ENCODE data around the gene UGT1A10. TPM values are rescaled to one million over a fixed set of nuclear protein-coding genes. Genes with fewer than 3 reads are reported as not detected.

Gene UGT1A10
- total and polyA plus RNA-seq, 3 experiments from 2014 or later: not detected

GRCh38 chr2:233764264-233764663 lies 128.0 kb downstream of the UGT1A10 start:
- H3K36me3 Mint-ChIP-seq: no peaks in the 10 kb centered on the region

DNA sequence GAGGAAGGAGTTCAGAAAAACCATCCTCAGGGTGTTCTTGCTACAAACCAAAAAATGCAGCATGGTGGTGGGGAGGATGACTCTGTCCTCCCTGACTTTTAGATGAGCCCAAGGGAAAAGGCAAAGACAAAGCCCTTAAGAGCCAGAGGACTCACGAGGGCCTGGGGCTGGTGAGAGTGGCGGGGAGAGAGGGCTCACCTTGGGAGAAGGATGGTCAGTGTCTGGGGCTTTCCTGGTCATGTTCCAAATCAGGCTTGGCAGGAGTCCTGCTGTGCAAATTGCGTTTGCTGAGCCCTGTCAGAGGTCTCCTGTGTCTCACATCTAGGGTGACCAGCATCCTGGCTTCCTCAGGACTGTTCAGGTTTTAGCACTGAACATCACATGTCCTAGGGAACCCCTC lies 128.5 kb downstream of the UGT1A10 start:
- H3K27me3 Mint-ChIP-seq: peaks cover 10 to 45% of the 10 kb centered on the region in 2 donors
- no peaks in the 10 kb centered on the region for H3K36me3 Mint-ChIP-seq
- H3K27me3 ChIP-seq (ENCODE audit: insufficient read depth, low read length, poor library complexity, severe bottlenecking): no peaks in the 10 kb centered on the region
- H3K4me1 Mint-ChIP-seq: no peaks in the 10 kb centered on the region
- ChIA-PET CTCF (no interaction called here), POLR2A (no interaction called here)
- DNase-seq: no peak
- no peak overlapping the region for H3K27ac Mint-ChIP-seq
- no peak overlapping the region for H3K4me3 ChIP-seq (ENCODE audit: low read length)
- H3K9me3 ChIP-seq (ENCODE audit: low read length): no peaks in the 10 kb centered on the region
- H3K4me3 Mint-ChIP-seq: no peak overlapping the region
- H3K4me1 ChIP-seq (ENCODE audit: insufficient read depth, low read length): no peaks in the 10 kb centered on the region
- H3K9me3 Mint-ChIP-seq: peaks cover 0 to 2% (median 0%) of the 10 kb centered on the region in 5 donors
- H3K36me3 ChIP-seq (ENCODE audit: insufficient read depth, low read length): no peaks in the 10 kb centered on the region
- H3K27ac ChIP-seq (ENCODE audit: low read depth, low read length): no peak overlapping the region

More at GRCh38 chr2:233764264-233764663, 128.0 kb downstream of the UGT1A10 start:
- Histone ChIP-seq H3K9me3 (ENCODE audit: low read length) (no peaks in the 10 kb centered on the region), H3K36me3 (ENCODE audit: insufficient read depth, low read length) (no peaks in the 10 kb centered on the region), H3K4me1 (ENCODE audit: insufficient read depth, low read length) (no peaks in the 10 kb centered on the region), H3K4me3 (ENCODE audit: low read length) (no peak overlapping the region), H3K27me3 (ENCODE audit: insufficient read depth, low read length, poor library complexity, severe bottlenecking) (no peaks in the 10 kb centered on the region), H3K27ac (ENCODE audit: low read depth, low read length) (no peak overlapping the region)
- Mint-ChIP-seq H3K27ac (no peak overlapping the region), H3K27me3 (peaks cover 10 to 43% of the 10 kb centered on the region in 2 donors), H3K4me1 (no peaks in the 10 kb centered on the region), H3K9me3 (peaks cover 0 to 2% (median 0%) of the 10 kb centered on the region in 5 donors), H3K4me3 (no peak overlapping the region)
- ChIA-PET POLR2A (no interaction called here), CTCF (no interaction called here)
- DNase-seq: no peak

DNA sequence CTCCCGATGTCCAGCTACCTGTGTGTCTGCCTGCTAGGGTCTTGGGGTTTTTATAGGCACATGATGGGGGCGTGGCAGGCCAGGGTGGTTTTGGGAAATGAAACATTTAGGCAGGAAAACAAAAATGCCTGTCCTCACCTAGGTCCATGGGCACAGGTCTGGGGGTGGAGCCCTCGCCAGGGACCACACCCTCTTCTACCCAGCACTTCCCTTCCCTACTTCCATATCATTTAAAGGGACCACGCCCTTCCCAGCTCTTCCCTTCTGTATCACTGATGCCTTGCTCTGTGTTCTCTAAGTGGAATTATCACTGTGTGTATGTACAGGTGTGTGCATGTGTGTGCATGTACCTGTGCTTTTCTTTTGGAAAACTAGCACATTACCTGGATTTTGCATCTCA lies 130.2 kb downstream of the UGT1A10 start:
- CTCF ChIA-PET: no interaction called here
- no peak for DNase-seq
- no peak overlapping the region for H3K27ac ChIP-seq (ENCODE audit: low read depth, low read length)

DNA sequence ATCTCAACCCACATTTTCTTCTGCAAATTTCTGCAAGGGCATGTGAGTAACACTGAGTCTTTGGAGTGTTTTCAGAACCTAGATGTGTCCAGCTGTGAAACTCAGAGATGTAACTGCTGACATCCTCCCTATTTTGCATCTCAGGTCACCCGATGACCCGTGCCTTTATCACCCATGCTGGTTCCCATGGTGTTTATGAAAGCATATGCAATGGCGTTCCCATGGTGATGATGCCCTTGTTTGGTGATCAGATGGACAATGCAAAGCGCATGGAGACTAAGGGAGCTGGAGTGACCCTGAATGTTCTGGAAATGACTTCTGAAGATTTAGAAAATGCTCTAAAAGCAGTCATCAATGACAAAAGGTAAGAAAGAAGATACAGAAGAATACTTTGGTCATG lies 131.8 kb downstream of the UGT1A10 start:
- no peak overlapping the region for H3K27ac Mint-ChIP-seq
- H3K4me3 ChIP-seq (ENCODE audit: low read length): no peak overlapping the region
- no peak overlapping the region for H3K4me3 Mint-ChIP-seq
- no peaks in the 10 kb centered on the region for H3K36me3 Mint-ChIP-seq
- DNase-seq: no peak
- H3K9me3 ChIP-seq (ENCODE audit: low read length): no peaks in the 10 kb centered on the region
- H3K9me3 Mint-ChIP-seq: peaks cover 0 to 2% (median 0%) of the 10 kb centered on the region in 5 donors
- no peaks in the 10 kb centered on the region for H3K4me1 ChIP-seq (ENCODE audit: insufficient read depth, low read length)
- H3K4me1 Mint-ChIP-seq: no peaks in the 10 kb centered on the region
- ChIA-PET POLR2A (no interaction called here), CTCF (no interaction called here)
- no peaks in the 10 kb centered on the region for H3K36me3 ChIP-seq (ENCODE audit: insufficient read depth, low read length)
- H3K27me3 Mint-ChIP-seq: peaks cover 12 to 48% of the 10 kb centered on the region in 2 donors
- no peaks in the 10 kb centered on the region for H3K27me3 ChIP-seq (ENCODE audit: insufficient read depth, low read length, poor library complexity, severe bottlenecking)
- H3K27ac ChIP-seq (ENCODE audit: low read depth, low read length): no peak overlapping the region

More for the DNA sequence above, 130.2 kb downstream of the UGT1A10 start:
- H3K9me3 Mint-ChIP-seq: peaks cover 0 to 2% (median 0%) of the 10 kb centered on the region in 5 donors
- H3K27me3 Mint-ChIP-seq: peaks cover 12 to 45% of the 10 kb centered on the region in 2 donors
- H3K27me3 ChIP-seq (ENCODE audit: insufficient read depth, low read length, poor library complexity, severe bottlenecking): no peaks in the 10 kb centered on the region
- H3K4me3 Mint-ChIP-seq: no peak overlapping the region
- H3K9me3 ChIP-seq (ENCODE audit: low read length): no peaks in the 10 kb centered on the region
- H3K4me1 Mint-ChIP-seq: no peaks in the 10 kb centered on the region
- POLR2A ChIA-PET: no interaction called here
- no peaks in the 10 kb centered on the region for H3K36me3 ChIP-seq (ENCODE audit: insufficient read depth, low read length)
- H3K4me1 ChIP-seq (ENCODE audit: insufficient read depth, low read length): no peaks in the 10 kb centered on the region
- H3K36me3 Mint-ChIP-seq: no peaks in the 10 kb centered on the region
- no peak overlapping the region for H3K4me3 ChIP-seq (ENCODE audit: low read length)
- H3K27ac Mint-ChIP-seq: no peak overlapping the region

DNA sequence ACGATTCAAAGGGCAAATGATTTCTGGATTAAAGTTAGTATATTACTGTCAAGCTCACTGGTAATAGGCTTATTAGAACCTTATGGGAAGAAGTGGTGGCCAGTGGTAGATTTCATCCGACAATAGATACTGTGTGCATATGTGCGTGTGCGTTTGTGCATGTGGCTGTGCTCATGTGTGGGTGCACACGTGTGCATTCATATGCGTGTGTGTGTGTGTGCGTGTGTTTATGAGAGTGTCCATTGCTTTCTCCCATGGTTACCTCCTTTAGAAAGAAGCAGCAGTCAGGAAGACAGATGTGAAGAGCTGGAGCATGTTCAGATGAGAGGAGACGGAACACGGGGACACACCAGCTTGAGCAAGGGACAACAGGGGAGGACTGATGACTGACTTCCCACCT lies 133.0 kb downstream of the UGT1A10 start:
- Mint-ChIP-seq H3K36me3 (no peaks in the 10 kb centered on the region), H3K9me3 (peaks cover 0 to 2% (median 0%) of the 10 kb centered on the region in 5 donors), H3K27me3 (peaks cover 10 to 37% of the 10 kb centered on the region in 2 donors), H3K4me3 (no peak overlapping the region), H3K27ac (no peak overlapping the region), H3K4me1 (no peaks in the 10 kb centered on the region)
- ChIA-PET POLR2A (no interaction called here), CTCF (no interaction called here)
- no peaks in the 10 kb centered on the region for H3K36me3 ChIP-seq (ENCODE audit: insufficient read depth, low read length)
- DNase-seq: no peak
- H3K27me3 ChIP-seq (ENCODE audit: insufficient read depth, low read length, poor library complexity, severe bottlenecking): no peaks in the 10 kb centered on the region
- H3K4me3 ChIP-seq (ENCODE audit: low read length): no peak overlapping the region
- H3K9me3 ChIP-seq (ENCODE audit: low read length): no peaks in the 10 kb centered on the region
- no peak overlapping the region for H3K27ac ChIP-seq (ENCODE audit: low read depth, low read length)
- no peaks in the 10 kb centered on the region for H3K4me1 ChIP-seq (ENCODE audit: insufficient read depth, low read length)

- no peak overlapping the region for H3K4me3 Mint-ChIP-seq
- H3K36me3 Mint-ChIP-seq: peaks cover 0 to 9% (median 0%) of the 10 kb centered on the region in 3 donors
- Histone ChIP-seq H3K27ac (ENCODE audit: low read depth, low read length) (no peak overlapping the region), H3K36me3 (ENCODE audit: insufficient read depth, low read length) (no peaks in the 10 kb centered on the region), H3K4me3 (ENCODE audit: low read length) (no peak overlapping the region), H3K4me1 (ENCODE audit: insufficient read depth, low read length) (no peaks in the 10 kb centered on the region), H3K27me3 (ENCODE audit: insufficient read depth, low read length, poor library complexity, severe bottlenecking) (no peaks in the 10 kb centered on the region), H3K9me3 (ENCODE audit: low read length) (no peaks in the 10 kb centered on the region)
- no peaks in the 10 kb centered on the region for H3K4me1 Mint-ChIP-seq
- DNase-seq: no peak
- CTCF ChIA-PET: no interaction called here
- H3K27ac Mint-ChIP-seq: no peak overlapping the region
- peaks cover 5 to 28% of the 10 kb centered on the region in 2 donors for H3K27me3 Mint-ChIP-seq
- POLR2A ChIA-PET: no interaction called here
- H3K9me3 Mint-ChIP-seq: peaks cover 0 to 8% (median 1%) of the 10 kb centered on the region in 5 donors
Measured at GRCh38 chr2:233772153-233772552, 135.9 kb downstream of the UGT1A10 start.

- CTCF ChIA-PET: no interaction called here
Measured at GRCh38 chr2:233772583-233772982, 136.3 kb downstream of the UGT1A10 start.

GRCh38 chr2:233773854-233774253 lies 137.6 kb downstream of the UGT1A10 start:
- Histone ChIP-seq H3K27ac (ENCODE audit: low read depth, low read length) (no peak overlapping the region), H3K4me1 (ENCODE audit: insufficient read depth, low read length) (no peaks in the 10 kb centered on the region), H3K4me3 (ENCODE audit: low read length) (no peak overlapping the region), H3K9me3 (ENCODE audit: low read length) (no peaks in the 10 kb centered on the region), H3K27me3 (ENCODE audit: insufficient read depth, low read length, poor library complexity, severe bottlenecking) (no peaks in the 10 kb centered on the region), H3K36me3 (ENCODE audit: insufficient read depth, low read length) (no peaks in the 10 kb centered on the region)
- Mint-ChIP-seq H3K27ac (no peak overlapping the region), H3K27me3 (peaks cover 8 to 39% of the 10 kb centered on the region in 2 donors), H3K4me3 (no peak overlapping the region), H3K4me1 (no peaks in the 10 kb centered on the region), H3K36me3 (peaks cover 0 to 13% (median 0%) of the 10 kb centered on the region in 3 donors), H3K9me3 (peaks cover 0 to 8% (median 3%) of the 10 kb centered on the region in 5 donors)
- DNase-seq: no peak
- POLR2A ChIA-PET: no interaction called here
- CTCF ChIA-PET: no interaction called here

More at GRCh38 chr2:233772583-233772982, 136.3 kb downstream of the UGT1A10 start:
- H3K27me3 Mint-ChIP-seq: peaks cover 3 to 29% of the 10 kb centered on the region in 2 donors
- H3K27ac Mint-ChIP-seq: no peak overlapping the region
- Histone ChIP-seq H3K36me3 (ENCODE audit: insufficient read depth, low read length) (no peaks in the 10 kb centered on the region), H3K4me3 (ENCODE audit: low read length) (no peak overlapping the region), H3K9me3 (ENCODE audit: low read length) (no peaks in the 10 kb centered on the region), H3K27me3 (ENCODE audit: insufficient read depth, low read length, poor library complexity, severe bottlenecking) (no peaks in the 10 kb centered on the region), H3K4me1 (ENCODE audit: insufficient read depth, low read length) (no peaks in the 10 kb centered on the region), H3K27ac (ENCODE audit: low read depth, low read length) (no peak overlapping the region)
- H3K4me3 Mint-ChIP-seq: no peak overlapping the region
- no peak for DNase-seq
- POLR2A ChIA-PET: no interaction called here
- H3K4me1 Mint-ChIP-seq: no peaks in the 10 kb centered on the region
- H3K9me3 Mint-ChIP-seq: peaks cover 0 to 8% (median 1%) of the 10 kb centered on the region in 5 donors
- peaks cover 0 to 9% (median 0%) of the 10 kb centered on the region in 3 donors for H3K36me3 Mint-ChIP-seq

- Mint-ChIP-seq H3K36me3 (peaks cover 0 to 13% (median 0%) of the 10 kb centered on the region in 3 donors), H3K4me1 (no peaks in the 10 kb centered on the region), H3K27me3 (peaks cover 9 to 48% of the 10 kb centered on the region in 2 donors), H3K4me3 (no peak overlapping the region), H3K27ac (no peak overlapping the region), H3K9me3 (peaks cover 0 to 8% (median 3%) of the 10 kb centered on the region in 5 donors)
- CTCF ChIA-PET: no interaction called here
- H3K4me1 ChIP-seq (ENCODE audit: insufficient read depth, low read length): no peaks in the 10 kb centered on the region
- H3K27me3 ChIP-seq (ENCODE audit: insufficient read depth, low read length, poor library complexity, severe bottlenecking): no peaks in the 10 kb centered on the region
- POLR2A ChIA-PET: no interaction called here
- no peaks in the 10 kb centered on the region for H3K9me3 ChIP-seq (ENCODE audit: low read length)
- H3K36me3 ChIP-seq (ENCODE audit: insufficient read depth, low read length): no peaks in the 10 kb centered on the region
- H3K27ac ChIP-seq (ENCODE audit: low read depth, low read length): no peak overlapping the region
- no peak for DNase-seq
- H3K4me3 ChIP-seq (ENCODE audit: low read length): no peak overlapping the region
Measured at GRCh38 chr2:233775414-233775813, 139.2 kb downstream of the UGT1A10 start.
